ENCODE data around the gene SGPL1. TPM values are rescaled to one million over a fixed set of nuclear protein-coding genes. Genes with fewer than 3 reads are reported as not detected.
A peak's percentile ranks its signal among the peaks of the same experiment; 100 is the strongest.

Gene SGPL1
- total and polyA plus RNA-seq, 10 of the 15 experiments (the other 5 are each of a cell fraction or from before 2014, with no cell fraction given) = 4.9 to 20.7 (median 10.6) TPM

- no peak for TF ChIP-seq REST (IDR thresholded peaks at IDR 0.05; ENCODE audit: low read depth, low read length)
- no peak for TF ChIP-seq MEF2B (IDR thresholded peaks at IDR 0.05; ENCODE audit: partially characterized antibody, poor library complexity, severe bottlenecking)
- TF ChIP-seq MYB (IDR thresholded peaks at IDR 0.05; ENCODE audit: borderline replicate concordance, low read depth, low read length) = no peak
- TF ChIP-seq SKIL (IDR thresholded peaks at IDR 0.05; ENCODE audit: low read depth, poor library complexity, severe bottlenecking) = no peak
- TF ChIP-seq IRF5 (IDR thresholded peaks at IDR 0.05; ENCODE audit: borderline replicate concordance) = no peak
- 0 out of 2 replicates have a peak, but pooled peaks have one; percentile 46 for TF ChIP-seq FOXM1 (IDR thresholded peaks at IDR 0.05; ENCODE audit: low read depth, low read length)
- no peak for TF ChIP-seq ZBTB11 (CRISPR knock-in tag; IDR thresholded peaks at IDR 0.05)
- no peak for TF ChIP-seq POLR2AphosphoS5 (IDR thresholded peaks at IDR 0.05; ENCODE audit: low read length)
- TF ChIP-seq HDGF (IDR thresholded peaks at IDR 0.05) = no peak
- TF ChIP-seq ZSCAN29 (IDR thresholded peaks at IDR 0.05) = no peak
- TF ChIP-seq ZNF274 (IDR thresholded peaks at IDR 0.05; ENCODE audit: insufficient read depth, insufficient read length) = no peak
- no peak for TF ChIP-seq GABPA (IDR thresholded peaks at IDR 0.05; ENCODE audit: low read depth)
- no peak for TF ChIP-seq ZBTB4 (CRISPR knock-in tag; IDR thresholded peaks at IDR 0.05)
- no peak for TF ChIP-seq BMI1 (IDR thresholded peaks at IDR 0.05; ENCODE audit: borderline replicate concordance)
- no peak for TF ChIP-seq EGR1 (IDR thresholded peaks at IDR 0.05; ENCODE audit: borderline replicate concordance in 1 of 2, low read depth in 2 of 2, low read length in 2 of 2)
Measured at GRCh38 chr10:70815504-70816219, at the start of gene SGPL1 (continued).

All from GM12878 (cell line).